GM10266 (cell line): Measurements from ENCODE around the gene KRT74.

ENCODE experiments used
- DNase-seq: peaks from one replicate; pipeline ENCODE4 v3.0.0; 2012; ENCODE audit errors: extremely low spot score
- CTCF ChIP-seq: IDR thresholded peaks from 2 replicates; pipeline ENCODE4 v1.5.1; 2012; ENCODE audit warnings: mild to moderate bottlenecking, low read depth; ENCODE audit not compliant: control insufficient read depth, insufficient read depth; ENCODE audit errors: missing control alignments

Gene KRT74

DNA sequence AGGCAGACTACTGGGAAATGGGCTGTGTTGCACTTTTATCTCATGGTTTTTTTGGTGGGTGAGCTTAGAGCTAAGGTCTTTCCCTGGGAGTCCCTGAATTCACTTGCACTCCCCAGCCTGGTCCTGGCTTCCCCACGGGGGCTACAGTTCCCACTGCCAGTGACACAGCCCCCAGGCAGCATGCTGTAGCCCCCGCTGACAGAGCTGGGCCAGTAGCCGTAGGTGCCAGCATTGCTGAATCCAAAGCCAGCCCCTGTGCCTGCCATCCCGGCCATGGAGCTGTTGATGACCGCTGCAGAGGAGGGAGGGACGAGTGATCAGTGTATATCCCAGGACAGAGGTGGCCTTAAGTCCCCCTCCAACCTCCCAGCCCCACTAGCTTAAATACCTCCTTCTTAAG lies 34.5 kb upstream of the KRT74 start:
- TF ChIP-seq CTCF: no peak
- no peak for DNase-seq

DNA sequence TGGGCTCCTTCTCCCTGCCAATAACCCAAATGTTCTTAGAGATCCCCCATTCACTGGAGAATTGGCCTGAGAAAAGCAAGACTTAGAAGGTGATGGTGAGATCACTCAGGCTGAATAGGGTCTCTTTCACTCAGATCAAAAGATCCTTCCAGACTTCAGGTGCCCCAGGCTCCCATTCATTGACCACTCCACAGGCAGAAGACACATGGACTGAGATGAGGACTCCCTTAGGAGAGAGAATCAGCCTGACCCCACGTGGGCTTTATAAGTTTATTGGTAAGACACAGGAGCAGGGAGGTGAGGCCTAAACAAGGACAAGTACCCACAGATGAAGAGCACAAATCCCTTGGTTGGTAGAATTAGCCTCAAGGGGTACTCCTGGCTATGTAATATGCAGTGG lies 33.7 kb upstream of the KRT74 start:
- no peak for DNase-seq
- no peak for TF ChIP-seq CTCF

DNA sequence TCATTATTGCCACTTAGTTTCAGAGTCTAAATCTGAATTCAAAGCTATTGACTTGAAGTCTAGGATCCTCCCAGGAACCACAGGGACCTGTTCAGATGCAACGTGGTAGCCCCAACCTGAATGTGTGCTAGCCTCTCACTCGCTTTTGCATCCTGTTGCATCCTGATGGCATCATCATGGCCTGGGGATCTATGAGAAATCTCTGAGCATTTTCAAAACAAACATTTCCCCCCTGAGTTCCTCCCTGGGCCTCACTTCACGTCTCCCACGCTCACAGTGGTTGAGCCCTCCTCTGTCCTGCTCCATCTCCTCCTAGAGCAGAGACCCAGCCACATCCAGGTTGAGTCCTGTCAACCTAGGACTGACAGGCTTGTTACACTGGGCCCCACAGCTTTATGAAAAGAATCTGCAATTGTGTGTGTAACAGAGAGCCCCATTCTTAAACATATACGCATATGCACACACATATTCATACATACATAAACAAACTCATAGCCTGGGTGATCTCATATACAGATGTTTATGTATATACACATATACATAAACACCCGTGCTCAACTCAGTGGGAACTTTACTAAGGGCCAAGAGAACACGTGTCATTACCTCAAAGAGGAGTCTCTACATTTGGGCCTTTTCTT lies 33.1 kb upstream of the KRT74 start:
- TF ChIP-seq CTCF: no peak
- no peak for DNase-seq

DNA sequence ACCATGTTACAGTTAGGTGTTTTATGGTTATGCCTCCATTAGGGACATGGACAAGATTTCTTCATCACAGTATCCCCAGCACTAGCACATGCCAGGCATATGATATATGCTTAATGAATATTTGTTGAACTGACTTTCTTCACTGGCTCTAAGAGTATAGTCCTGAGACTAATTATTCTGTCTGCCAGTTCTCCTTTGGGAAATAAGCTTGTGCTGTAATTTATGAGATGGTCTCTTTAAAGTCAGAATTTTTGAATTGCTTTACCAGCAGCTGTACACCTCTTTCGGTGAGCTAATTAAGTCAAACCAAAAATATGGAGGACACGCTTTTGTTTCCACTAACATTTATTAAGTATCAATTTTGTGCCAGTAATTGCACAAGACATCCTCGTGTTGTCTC lies 32.5 kb upstream of the KRT74 start:
- TF ChIP-seq CTCF: no peak
- DNase-seq: no peak

DNA sequence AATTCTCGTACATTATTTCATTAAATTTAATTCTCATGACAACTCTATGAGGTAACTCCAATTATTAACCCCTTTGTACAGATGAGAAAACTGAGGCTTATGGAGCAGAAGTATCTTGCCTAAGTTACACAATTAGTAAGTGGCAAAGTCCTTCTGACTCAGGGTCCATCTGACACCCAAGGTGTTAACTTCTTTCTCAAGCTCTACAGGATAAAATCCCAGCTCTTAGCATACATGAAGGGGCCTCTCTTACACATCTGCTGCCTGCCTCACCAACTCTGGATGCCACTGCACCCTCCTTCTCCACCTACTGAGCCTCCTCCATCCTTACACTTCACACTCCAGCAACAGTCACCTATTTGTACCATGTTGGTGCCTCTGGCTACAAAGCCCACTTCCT lies 31.9 kb upstream of the KRT74 start:
- no peak for TF ChIP-seq CTCF

DNA sequence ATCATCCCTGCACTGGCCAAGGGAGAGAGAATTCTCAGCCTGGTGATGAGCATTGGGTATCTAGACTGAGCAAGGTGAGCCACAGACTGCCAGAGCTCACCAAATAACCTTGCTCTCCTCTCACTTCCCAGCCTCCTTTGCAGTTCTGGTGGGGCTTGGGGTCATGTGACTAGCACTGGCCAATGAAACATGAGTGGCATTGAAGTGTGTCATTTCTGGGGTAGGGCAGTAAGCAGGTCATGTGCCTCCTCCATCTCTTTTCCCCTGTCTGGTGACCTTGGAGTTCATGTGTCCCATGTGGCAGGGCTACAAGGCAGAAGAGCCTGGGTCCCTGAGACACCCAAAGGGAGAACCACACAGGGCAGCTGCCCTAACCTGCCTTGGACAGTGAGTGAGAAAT lies 31.2 kb upstream of the KRT74 start:
- DNase-seq: no peak
- TF ChIP-seq CTCF: no peak

More for the DNA sequence above, 31.9 kb upstream of the KRT74 start:
- DNase-seq: no peak

- no peak for TF ChIP-seq CTCF
Observed at GRCh38 chr12:52603314-52603713, 29.7 kb upstream of the KRT74 start.

More at GRCh38 chr12:52603314-52603713, 29.7 kb upstream of the KRT74 start:
- DNase-seq: no peak
